Activated T-helper 1 cell treated with Interleukin-2 at 50 U/mL for 16 hours (primary cell): ENCODE measurements around the gene C6orf120.
"Not testable (repeated sequence)": the region's sequence is repeated elsewhere in the genome, so short reads cannot be mapped to it uniquely, and the experiment has no call there.

Experiments used
- DNase-seq: peaks from one replicate; pipeline ENCODE4 v3.0.0-alpha.2; 2020; ENCODE audit warnings: low read depth

C6orf120 gene

GRCh38 chr6:169684056-169684455 is 17.9 kb upstream of the C6orf120 start:
- no peak for DNase-seq

DNA sequence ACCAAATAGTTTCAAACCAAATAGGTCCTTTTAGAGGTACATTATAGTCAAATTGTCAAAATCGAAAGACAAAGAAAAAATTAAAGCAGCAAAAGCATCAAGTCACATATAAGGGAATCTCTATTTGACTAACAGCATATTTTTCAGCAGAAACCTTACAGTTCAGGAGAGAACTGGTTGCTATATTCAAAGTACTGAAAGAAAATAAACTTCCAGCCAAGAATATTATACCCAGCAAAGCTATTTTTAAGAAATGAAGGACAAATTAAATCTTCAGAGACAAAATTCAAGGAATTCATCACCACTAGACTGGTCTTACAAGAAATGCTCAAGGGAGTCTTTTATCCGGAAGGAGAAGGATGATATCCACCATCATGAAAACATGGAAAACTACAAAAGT is 16.1 kb upstream of the C6orf120 start:
- no peak for DNase-seq

- DNase-seq = no peak
Observed at GRCh38 chr6:169689287-169689686, 12.6 kb upstream of the C6orf120 start.

DNA sequence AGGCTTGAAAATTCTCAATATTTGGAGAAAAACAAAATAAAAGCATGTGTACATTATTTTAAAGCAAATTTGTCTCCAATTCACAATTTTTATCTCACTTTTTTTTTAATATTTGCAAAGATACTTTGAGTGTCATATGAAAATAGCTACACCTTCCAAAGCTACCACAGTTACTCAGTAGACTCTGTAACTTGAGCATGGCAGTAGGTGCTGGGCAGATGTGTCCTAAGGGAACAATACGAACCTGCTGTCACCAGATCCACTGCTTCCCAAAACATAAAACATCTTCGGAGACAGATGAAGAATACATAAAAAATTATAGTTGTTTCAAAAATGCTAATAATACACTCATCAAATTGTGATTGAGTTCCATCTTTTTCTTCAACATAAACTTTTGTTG is 10.7 kb upstream of the C6orf120 start:
- no peak for DNase-seq

- DNase-seq = no peak
Observed at GRCh38 chr6:169692516-169692915, 9.4 kb upstream of the C6orf120 start.

DNA sequence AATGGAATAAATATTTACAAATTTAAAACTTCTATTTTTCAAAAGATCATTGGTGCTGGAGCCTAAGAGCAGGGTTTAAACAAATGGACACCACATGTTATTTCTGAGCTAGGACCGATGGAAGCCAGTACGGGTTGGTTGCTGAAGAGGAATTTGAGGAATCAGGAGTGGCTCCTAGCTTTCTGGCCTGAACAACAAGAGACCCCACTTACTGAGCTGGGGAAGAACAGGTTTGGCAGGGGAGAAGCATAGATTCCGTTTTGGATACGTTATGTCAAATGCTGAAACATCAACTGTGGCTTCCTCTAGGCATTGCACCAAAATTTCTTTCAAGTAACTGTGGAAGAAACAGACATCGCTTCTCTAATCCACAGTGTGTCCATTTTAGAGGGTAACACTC is 6.8 kb upstream of the C6orf120 start:
- DNase-seq = no peak

GRCh38 chr6:169697115-169697514 is 4.8 kb upstream of the C6orf120 start:
- DNase-seq = not testable (repeated sequence)

GRCh38 chr6:169700296-169700695 is 1.6 kb upstream of the C6orf120 start:
- DNase-seq = no peak

GRCh38 chr6:169701311-169701953 is 494 bp upstream of the C6orf120 start:
- no peak for DNase-seq

DNA sequence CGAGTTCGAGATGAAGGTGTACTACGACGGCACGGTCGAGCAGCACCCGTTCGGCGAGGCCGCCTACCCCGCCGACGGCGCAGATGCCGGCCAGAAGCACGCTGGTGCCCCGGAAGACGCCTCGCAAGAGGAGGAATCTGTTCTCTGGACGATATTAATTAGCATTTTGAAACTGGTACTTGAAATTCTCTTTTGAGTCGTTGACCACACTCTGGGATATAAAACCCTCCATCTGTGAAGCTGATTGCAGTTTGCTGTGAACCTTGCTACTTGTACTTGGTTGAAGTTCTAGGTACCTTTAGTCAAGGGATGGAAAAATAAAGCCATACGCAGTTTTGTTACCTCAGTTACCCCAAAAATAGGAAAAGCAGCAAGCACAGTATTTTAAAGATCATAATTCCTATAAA is 917 bp downstream of the C6orf120 start:
- DNase-seq = peak; percentile 17

DNA sequence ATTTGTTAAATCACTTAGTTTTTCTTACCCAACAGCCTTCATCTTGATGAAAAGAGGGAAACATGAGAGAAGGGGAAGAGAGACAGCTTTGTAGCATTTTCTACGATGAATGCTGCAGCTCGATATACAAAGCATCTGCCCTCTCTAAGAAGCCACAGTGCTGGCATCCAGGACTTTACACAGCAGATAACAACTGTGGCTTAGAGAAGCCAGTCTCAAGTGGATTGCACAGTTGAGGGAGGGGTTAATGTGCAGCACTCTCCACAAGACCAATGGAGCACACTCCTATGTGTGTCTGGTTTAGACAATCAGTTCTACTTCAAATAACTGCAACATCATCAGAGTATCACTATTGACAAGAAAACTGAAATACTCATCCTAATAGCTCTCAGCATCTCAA is 5.8 kb downstream of the C6orf120 start:
- DNase-seq = no peak

DNA sequence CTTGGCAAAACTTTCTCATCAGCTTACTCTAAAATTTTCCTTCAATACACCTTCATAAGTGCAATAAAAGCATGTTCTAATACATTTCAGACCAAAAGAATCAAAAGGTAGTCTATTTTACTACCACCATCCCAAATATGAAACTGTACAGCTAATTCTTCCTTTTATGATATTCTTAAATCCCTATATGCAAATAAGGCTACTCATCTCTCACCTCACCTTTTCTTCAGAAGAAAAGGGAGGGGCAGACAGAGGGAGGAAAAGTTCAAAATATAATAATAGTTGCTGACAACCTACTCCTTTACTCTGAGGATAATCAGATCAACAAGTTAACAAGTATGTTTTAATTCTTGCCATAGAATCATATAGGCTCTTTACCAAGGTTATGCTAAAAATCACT is 7.4 kb downstream of the C6orf120 start:
- no peak for DNase-seq

DNA sequence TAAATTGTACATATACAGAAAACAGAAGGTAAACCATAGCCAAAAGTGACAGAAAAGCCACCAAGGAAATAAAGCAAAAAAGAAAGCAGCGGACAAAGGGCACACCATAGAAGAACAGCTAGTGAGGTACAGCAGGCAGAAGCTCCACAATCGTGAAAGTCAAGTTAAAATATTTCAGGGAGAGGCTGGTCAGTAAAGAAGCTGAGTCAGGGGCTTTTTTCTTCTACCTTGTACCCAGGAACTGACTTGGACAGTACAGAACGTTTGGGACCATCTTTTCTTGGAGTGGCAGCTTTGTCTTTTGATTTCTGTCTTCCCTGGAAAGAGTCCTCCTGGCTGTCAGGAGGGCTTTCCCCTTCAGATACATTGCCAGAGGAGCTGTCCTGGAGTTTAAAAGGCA is 8.1 kb downstream of the C6orf120 start:
- no peak for DNase-seq

- DNase-seq = no peak
Observed at GRCh38 chr6:169714178-169714577, 12.3 kb downstream of the C6orf120 start.

DNA sequence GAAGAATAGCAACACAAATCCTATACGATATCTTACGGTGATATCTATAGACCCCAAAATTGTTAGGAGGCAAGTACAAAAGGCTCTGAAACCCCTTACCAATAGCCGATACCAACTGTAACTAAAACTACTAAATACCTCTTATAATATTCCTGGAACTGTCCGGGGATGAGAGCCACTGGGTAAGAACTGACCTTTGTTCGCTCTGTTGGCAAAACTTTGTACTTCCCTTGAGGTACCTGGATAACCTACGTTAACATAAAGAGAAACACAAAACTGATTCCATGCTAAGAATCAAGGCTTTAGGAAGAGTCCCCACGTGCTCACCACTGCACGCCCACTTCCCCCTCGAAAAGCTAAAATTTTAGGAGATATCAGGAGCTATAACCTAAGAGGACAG is 12.7 kb downstream of the C6orf120 start:
- DNase-seq = no peak

- no peak for DNase-seq
Observed at GRCh38 chr6:169719117-169719516, 17.2 kb downstream of the C6orf120 start.

- DNase-seq = no peak
Observed at GRCh38 chr6:169720207-169720855, 18.4 kb downstream of the C6orf120 start.

GRCh38 chr6:169722362-169723199 is 20.7 kb downstream of the C6orf120 start:
- peak; percentile 14 for DNase-seq

DNA sequence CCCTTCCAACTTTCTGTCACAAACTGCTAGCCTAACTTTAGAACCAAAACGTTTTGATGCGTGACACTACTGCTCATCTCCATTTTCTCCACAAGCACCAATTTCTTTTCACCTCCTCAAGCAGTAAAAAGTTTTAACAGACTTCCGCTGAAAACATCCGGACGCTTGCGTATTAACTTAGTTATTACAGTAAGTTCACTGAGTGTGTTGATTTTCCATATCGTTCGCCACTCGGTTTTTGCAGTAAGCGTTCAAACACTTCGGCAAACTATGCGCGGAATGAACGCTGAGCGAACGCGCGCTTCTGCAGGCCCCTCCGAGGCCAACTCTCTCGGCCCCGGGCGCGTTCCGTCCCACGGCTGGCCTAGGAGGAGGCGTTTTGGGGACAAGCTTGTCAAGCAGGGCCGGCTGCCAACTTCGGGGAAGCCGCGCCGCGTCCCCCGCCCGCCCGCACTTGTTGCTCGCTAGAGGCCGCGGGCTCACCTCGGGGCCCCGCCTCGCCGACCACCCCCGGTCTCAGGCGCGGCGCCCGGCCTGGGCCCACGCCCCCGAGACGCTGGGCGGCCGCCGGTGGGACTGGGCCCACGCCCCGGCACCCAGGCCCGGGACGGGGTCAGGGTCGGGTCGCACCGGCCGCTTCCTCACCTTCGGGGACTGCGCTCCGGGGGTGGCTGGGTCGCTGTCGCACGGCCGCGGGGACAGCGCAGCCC is 21.4 kb downstream of the C6orf120 start:
- peak; percentile 58 for DNase-seq

GRCh38 chr6:169723991-169724493 is 22.1 kb downstream of the C6orf120 start:
- DNase-seq = peak; percentile 35

- peak; percentile 65 for DNase-seq
Observed at GRCh38 chr6:169724494-169725124, 22.7 kb downstream of the C6orf120 start, which contains the start of gene PHF10. Gene PHF10, minus strand, starts transcription at chr6:169724500. Its CDS starts 569 bp downstream, at chr6:169723931.
